Esophagus muscularis mucosa (tissue), 4 donors: Measurements from ENCODE around the gene SEH1L. TPM values are rescaled to one million over a fixed set of nuclear protein-coding genes. Genes with fewer than 3 reads are reported as not detected.

Experiments
- DNase-seq: peaks from one replicate; pipeline ENCODE4 v3.0.0-alpha.2; 2017; ENCODE audit errors: extremely low spot score
- H3K27ac ChIP-seq, 4 donors: fragments of 200-600 bp; sonication (generic); replicated peaks in 1 of 4; 1 replicate in 3 of 4; 2 replicates in 1 of 4; pipeline ENCODE4 v1.5.1; 2016 to 2019; ENCODE audit warnings: mild to moderate bottlenecking in 1 of 4
- H3K27me3 ChIP-seq, 4 donors: fragments of 200-600 bp; sonication (generic); one replicate each; pipeline versions ENCODE4 v1.5.1 to v1.6.0; 2016 to 2019
- H3K36me3 ChIP-seq, 4 donors: fragments of 200-600 bp; sonication (generic); one replicate each; pipeline ENCODE4 v1.5.1; 2016 to 2019
- H3K4me1 ChIP-seq, 4 donors: fragments of 200-600 bp; sonication (generic); one replicate each; pipeline ENCODE4 v1.5.1; 2016 to 2019
- H3K4me3 ChIP-seq, 4 donors: fragments of 200-600 bp; sonication (generic); 1 replicate in 2 of 4; 2 replicates in 2 of 4; pipeline ENCODE4 v1.5.1; 2016 to 2019; ENCODE audit warnings: mild to moderate bottlenecking in 4 of 4, moderate library complexity in 1 of 4
- H3K9me3 ChIP-seq, 4 donors: fragments of 200-600 bp; sonication (generic); 1 replicate in 3 of 4; 2 replicates in 1 of 4; pipeline ENCODE4 v1.5.1; 2016 to 2019
- CTCF ChIP-seq, 3 experiments: fragments of 200-600 bp in 2 of 3; fragments of 450-650 bp in 1 of 3; sonication (generic) in 2 of 3; IDR thresholded peaks; one replicate each; pipeline ENCODE4 v1.5.1; 2017 to 2019; ENCODE audit warnings: antibody characterized with exemption in 3 of 3, mild to moderate bottlenecking in 2 of 3, moderate library complexity in 1 of 3
- EP300 ChIP-seq: sonication (generic); formaldehyde crosslinking; IDR thresholded peaks from one replicate; pipeline ENCODE4 v1.6.1; 2017; ENCODE audit warnings: antibody characterized with exemption
- POLR2A ChIP-seq: fragments of 450-650 bp; IDR thresholded peaks from one replicate; pipeline ENCODE4 v1.6.1; 2017; ENCODE audit warnings: antibody characterized with exemption, moderate library complexity, mild to moderate bottlenecking, low read depth
- POLR2AphosphoS5 ChIP-seq, 2 donors: sonication (generic); formaldehyde crosslinking; IDR thresholded peaks; one replicate each; pipeline ENCODE4 v1.6.1; 2017; ENCODE audit warnings: antibody characterized with exemption in 2 of 2
- WGBS: methylation state at CpG from one replicate; pipeline ENCODE4 v1.1.5; 2018; 5-methylcytosine and 5-hydroxymethylcytosine counted together
- intact Hi-C: fragments of 100-400 bp; cut with DNase I; formaldehyde crosslinking; loops from one replicate; pipeline ENCODE4 v1.15.1; 2023
- total RNA-seq, 4 donors: library from RNA; depleted of rRNA; stranded (reverse); fragments of >200 nt; gene quantifications; one replicate each; pipeline versions ENCODE4 v1.1.0 to v1.2.1, GENCODE V29; 2016

Gene SEH1L
- total RNA-seq, 4 donors from 2014 or later = 18.0 to 42.6 (median 23.2) TPM

DNA sequence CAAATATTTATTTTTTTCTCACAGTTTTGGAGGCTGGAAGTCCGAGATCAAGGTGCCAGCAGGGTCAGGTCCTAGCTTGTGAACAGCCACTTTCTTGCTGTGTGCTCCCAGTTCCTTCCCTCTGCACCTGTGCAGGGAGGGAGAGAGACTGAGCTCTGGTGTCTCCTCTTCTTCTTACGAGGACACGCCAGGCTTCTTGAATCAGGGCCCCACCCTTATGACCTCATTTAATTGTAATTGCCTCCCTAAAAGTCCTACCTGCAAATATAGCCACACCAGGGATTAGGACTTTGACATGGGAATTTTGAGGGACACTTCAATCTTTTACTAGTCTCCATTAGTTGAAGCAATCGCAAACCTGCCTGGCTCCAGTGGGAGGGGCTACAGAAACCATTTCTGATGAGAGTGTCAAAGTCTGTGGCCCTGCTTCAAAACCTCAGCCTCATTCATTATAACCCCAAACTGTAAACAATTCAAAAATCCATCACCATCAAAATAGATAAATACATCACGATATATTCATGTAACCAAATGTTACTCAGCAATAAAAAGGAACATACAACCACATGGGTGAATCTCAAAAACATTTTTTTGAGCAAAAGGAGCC lies 18.2 kb upstream of the SEH1L start:
- no peak for DNase-seq
- intact Hi-C loops = no loop called here
- no peak overlapping the region for H3K4me3 ChIP-seq
- H3K36me3 ChIP-seq = no peaks in the 10 kb centered on the region
- peaks cover 0 to 6% (median 5%) of the 10 kb centered on the region in 4 donors for H3K4me1 ChIP-seq
- no peaks in the 10 kb centered on the region for H3K9me3 ChIP-seq
- no peaks in the 10 kb centered on the region for H3K27me3 ChIP-seq
- H3K27ac ChIP-seq = no peak overlapping the region
- WGBS = 93% methylated on average over 5 of the region's 5 CpGs
- TF ChIP-seq EP300 (no peak), POLR2A (no peak), CTCF (IDR thresholded peaks at IDR 0.05) (no peak), POLR2AphosphoS5 (IDR thresholded peaks at IDR 0.05) (no peak)

DNA sequence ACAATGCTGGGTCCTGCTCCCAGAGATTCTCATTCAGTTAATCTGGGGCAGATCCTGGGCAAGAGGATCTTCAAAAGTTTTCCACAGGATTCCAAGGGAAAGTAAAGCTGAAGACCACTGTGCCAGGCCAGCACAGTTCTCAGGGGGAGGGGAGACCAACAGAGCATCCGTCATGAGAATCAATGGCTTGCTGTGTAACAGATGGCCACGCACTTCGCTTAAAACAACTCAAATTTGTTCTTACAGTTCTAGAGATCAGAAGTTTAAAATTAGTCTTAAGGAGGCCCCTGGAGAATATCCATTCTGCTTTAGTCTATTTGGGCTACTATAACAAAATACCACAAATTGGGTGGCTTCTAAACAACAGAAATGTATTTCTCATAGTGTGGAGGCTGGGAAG lies 17.4 kb upstream of the SEH1L start:
- Histone ChIP-seq H3K4me1 (peaks cover 0 to 9% (median 8%) of the 10 kb centered on the region in 4 donors), H3K9me3 (no peaks in the 10 kb centered on the region), H3K4me3 (no peak overlapping the region), H3K36me3 (no peaks in the 10 kb centered on the region), H3K27me3 (no peaks in the 10 kb centered on the region), H3K27ac (no peak overlapping the region)
- intact Hi-C loops = no loop called here
- TF ChIP-seq POLR2A = no peak
- TF ChIP-seq CTCF (IDR thresholded peaks at IDR 0.05) = no peak
- no peak for TF ChIP-seq POLR2AphosphoS5 (IDR thresholded peaks at IDR 0.05)
- 92% methylated on average over 3 of the region's 3 CpGs for WGBS
- no peak for DNase-seq

GRCh38 chr18:12930908-12931307 lies 16.9 kb upstream of the SEH1L start:
- H3K9me3 ChIP-seq = no peaks in the 10 kb centered on the region
- H3K4me3 ChIP-seq = no peak overlapping the region
- no peak for DNase-seq
- TF ChIP-seq POLR2A (no peak), CTCF (IDR thresholded peaks at IDR 0.05) (no peak), POLR2AphosphoS5 (IDR thresholded peaks at IDR 0.05) (no peak), EP300 (no peak)
- 84% methylated on average over 3 of the region's 3 CpGs for WGBS
- intact Hi-C loops = no loop called here
- no peaks in the 10 kb centered on the region for H3K36me3 ChIP-seq
- H3K27me3 ChIP-seq = no peaks in the 10 kb centered on the region
- peaks cover 0 to 9% (median 8%) of the 10 kb centered on the region in 4 donors for H3K4me1 ChIP-seq
- H3K27ac ChIP-seq = no peak overlapping the region

DNA sequence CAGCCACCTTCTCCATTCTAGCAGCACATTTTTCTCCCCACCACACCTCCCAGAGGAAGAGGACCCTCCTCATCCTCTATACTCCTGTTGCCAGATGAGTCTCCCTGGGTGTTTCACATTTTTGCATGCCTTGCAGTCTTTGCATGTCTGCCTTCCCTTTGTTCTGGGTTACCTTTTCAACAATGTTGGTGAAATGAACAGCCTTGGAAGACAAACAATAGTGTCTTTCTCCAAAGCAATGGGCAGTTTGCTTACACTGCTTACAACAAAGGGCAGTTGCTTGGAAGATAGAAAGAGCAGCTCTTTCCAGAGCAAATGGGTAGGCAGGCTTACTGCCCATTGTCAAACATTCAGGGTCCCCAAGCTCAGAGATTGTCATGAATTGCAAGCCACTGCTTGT lies 14.5 kb upstream of the SEH1L start:
- intact Hi-C loops = no loop called here
- no peak for TF ChIP-seq POLR2A
- no peak overlapping the region for H3K4me3 ChIP-seq
- DNase-seq = no peak
- no peaks in the 10 kb centered on the region for H3K27me3 ChIP-seq
- H3K36me3 ChIP-seq = no peaks in the 10 kb centered on the region
- no peak overlapping the region for H3K27ac ChIP-seq
- no peaks in the 10 kb centered on the region for H3K9me3 ChIP-seq
- H3K4me1 ChIP-seq = peaks cover 0 to 9% (median 8%) of the 10 kb centered on the region in 4 donors

DNA sequence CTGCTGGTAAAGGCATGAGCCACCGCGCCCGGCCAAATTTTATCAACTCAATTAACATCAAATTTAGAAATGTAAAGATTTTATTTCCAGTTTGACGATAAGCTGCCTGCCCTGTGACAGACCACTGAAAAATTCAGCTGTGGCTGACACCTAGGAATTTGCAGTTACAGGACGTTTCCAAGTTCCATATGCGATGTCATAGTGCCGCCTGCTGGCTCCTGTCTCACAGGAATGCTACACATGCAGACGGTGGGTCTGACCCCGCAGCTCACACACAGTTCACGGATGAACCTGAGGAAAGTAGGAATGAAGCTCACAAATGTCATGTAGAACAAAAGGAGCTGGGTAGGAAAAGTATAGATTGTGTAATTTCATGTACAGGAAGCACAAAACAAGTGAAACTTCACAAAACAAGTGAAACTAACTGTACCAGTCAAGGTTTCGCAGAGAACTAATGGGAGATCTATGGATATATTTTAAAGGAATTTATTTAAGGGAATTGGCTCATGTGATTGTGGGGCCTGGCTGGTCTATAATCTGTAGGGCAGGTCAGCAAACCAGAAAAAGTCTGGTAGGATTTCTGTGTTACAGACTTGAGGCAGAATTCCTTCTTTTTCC lies 13.2 kb upstream of the SEH1L start:
- Histone ChIP-seq H3K4me1 (peaks cover 0 to 9% (median 8%) of the 10 kb centered on the region in 4 donors), H3K36me3 (no peaks in the 10 kb centered on the region), H3K4me3 (no peak overlapping the region), H3K27me3 (no peaks in the 10 kb centered on the region), H3K9me3 (no peaks in the 10 kb centered on the region), H3K27ac (no peak overlapping the region)
- intact Hi-C loops = loop anchor here (2.0 kb wide), 2 partner anchors 190 to 208 kb away; no protein-coding TSS in a partner anchor
- DNase-seq = no peak
- WGBS = 25% methylated on average over 11 of the region's 11 CpGs
- TF ChIP-seq CTCF (IDR thresholded peaks at IDR 0.05) (peak; percentile 83 to 91 (median 85)), EP300 (no peak), POLR2AphosphoS5 (IDR thresholded peaks at IDR 0.05) (no peak), POLR2A (no peak)
